GM19324 (cell line): ENCODE measurements around the gene MAPK14.
"Not testable (repeated sequence)": the region's sequence is repeated elsewhere in the genome, so short reads cannot be mapped to it uniquely, and the experiment has no call there.

Experiments used
- ATAC-seq: cut with Tn5 transposase; IDR thresholded peaks from one replicate; pipeline ENCODE4 v1.9.1; 2021; ENCODE audit warnings: mild to moderate bottlenecking, moderate library complexity; ENCODE audit not compliant: unreplicated experiment, low FRiP score

MAPK14 gene

DNA sequence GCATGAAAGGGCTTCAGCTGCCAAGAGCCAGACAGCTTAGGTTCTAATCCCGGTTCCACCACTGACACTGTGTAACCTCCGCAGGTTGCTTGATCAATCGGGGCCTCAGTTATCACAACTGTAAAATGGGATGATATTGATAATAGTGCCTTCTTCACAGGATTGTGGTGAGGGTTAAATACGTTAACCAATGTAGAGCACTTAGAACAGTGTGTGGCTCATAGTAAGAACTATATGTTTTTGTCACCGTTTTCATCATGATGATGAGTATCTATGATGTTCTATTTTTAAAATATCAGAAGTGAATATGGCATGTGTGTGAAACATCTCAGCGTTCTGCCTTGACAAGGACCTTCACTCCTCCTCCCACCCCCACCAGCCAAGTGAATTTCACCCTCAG lies 92.4 kb downstream of the MAPK14 start:
- ATAC-seq = no peak

- no peak for ATAC-seq
Observed at GRCh38 chr6:36120539-36120938, 92.9 kb downstream of the MAPK14 start.

- no peak for ATAC-seq
Observed at GRCh38 chr6:36120979-36121786, 93.6 kb downstream of the MAPK14 start.

DNA sequence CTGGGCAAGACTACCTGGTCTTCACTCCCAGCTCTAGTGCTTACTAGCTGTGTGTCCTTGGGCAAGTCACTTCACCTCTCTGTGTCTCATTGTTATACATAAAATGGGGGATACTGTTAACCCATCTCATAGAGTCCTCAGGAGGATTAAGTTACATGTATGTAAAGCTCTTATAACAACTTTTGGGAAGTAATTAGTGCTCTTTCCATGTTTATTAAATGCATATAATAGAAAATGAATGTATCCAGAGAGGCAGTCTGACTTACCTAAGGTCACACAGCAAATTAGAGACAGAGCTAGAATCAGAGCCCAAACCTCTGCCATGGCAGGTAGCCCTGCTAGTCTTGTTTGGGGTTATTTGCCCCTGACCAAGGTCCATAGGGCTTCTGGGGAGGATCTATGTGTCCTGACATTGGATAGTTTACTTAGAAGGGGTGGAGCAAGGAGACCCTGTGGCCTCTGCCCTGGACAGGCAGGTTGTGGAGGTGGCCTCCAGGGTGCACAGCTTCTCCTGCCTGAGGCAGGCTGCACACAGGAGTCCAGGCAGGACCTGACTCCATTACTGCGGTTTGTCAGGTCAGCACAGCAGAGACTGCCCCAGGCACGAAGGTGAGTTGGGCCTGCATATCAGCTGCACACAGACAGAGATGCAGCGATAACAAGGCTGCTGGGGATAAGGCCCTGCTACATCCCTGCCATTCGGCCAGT lies 94.3 kb downstream of the MAPK14 start:
- ATAC-seq = no peak

DNA sequence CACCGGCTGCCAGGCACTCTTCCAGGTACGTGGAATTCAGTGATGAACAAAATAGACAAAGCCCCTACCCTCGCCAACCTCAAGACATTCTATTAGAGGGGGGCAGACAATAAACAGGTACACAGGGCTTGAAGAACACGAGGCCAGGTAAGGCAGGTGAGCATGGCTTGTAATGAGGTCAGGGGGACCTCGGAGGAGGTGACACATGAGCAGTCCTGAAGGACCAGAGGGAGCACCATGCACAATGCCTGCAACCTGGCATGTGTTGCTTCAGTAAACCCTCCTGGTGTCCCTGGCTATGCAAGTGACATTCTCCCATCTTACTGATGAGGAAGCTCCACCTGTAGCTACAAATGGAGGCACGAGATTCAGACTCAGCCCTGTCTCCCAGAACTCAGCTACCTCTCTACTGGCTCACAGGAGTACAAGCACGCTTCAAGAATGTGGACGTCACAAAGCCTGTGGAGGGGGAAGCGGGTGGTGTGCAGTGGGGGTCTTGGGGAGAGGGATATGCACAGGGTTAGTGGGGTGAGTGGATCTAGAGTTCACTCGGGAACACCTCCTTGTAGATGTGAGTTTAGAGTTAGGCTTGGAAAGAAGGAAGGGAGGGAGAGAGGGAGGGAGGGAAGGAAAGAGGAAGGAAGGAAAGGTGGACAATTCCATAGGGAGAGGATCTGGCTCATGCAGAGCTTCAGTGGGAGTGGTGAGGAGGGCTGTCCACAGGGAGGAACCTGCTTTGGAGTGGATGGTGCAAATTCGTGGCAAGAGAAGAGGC lies 95.1 kb downstream of the MAPK14 start:
- ATAC-seq = no peak

DNA sequence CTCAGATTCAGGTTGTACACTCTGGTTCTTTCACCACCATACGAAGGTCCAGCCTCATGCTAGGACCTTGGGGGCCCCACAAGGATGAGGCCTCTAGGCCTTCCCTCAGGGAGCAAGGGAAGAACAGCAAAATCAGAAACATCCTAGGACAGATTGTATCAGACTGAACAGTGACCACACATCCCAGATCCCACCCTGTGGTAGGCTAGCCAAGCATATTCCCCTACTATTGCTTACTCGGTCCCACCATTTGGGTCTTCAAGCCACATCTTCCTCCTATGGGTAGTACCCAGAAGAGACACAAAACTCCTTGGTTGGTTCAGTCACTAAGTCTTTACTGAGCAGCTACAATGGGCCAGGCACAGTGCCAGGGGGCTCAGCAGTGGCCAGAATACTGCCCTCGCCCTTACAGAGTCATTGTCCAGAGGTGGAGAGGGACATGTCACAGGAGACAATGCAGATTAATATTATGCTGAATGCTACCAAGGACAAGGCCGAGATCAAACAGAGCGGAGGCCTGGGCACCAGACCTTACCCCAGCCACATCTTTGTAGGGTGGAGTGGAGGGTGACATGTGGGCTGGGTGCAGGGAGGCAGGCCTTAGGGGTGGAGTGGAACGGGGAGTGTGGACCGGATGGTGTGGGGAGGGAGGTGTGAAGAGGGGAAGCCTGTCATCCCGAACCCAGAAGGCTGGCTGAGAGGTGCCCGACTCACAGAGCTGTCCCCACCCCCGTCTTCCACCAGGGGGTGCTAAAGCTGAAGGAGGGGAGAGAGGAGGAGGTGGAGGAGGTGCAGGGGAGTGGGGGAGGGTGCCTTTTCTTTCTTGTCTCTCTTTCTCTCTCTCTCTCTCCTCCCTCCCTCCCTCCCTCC lies 95.9 kb downstream of the MAPK14 start:
- no peak for ATAC-seq

- ATAC-seq = not testable (repeated sequence)
Observed at GRCh38 chr6:36124346-36124745, 96.7 kb downstream of the MAPK14 start.

DNA sequence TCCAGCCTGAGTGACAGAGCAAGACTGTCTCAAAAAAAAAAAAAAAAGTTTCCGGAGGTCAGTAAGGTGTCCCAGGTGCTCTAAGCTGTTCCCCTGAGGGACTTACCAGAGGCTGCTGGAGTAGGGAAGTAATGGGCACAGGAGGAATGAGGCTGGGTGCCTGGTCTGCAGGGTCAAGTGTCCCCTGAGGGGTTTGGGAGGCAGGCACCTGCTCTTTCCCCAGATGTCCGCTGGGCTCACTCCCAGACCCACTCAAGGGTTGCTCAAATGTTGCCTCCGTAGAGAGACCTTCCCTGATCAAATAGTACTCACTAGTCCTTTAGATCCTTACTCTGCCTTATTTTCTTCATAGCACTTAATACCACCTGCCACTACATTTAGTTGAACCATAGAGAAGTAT lies 97.3 kb downstream of the MAPK14 start:
- no peak for ATAC-seq

DNA sequence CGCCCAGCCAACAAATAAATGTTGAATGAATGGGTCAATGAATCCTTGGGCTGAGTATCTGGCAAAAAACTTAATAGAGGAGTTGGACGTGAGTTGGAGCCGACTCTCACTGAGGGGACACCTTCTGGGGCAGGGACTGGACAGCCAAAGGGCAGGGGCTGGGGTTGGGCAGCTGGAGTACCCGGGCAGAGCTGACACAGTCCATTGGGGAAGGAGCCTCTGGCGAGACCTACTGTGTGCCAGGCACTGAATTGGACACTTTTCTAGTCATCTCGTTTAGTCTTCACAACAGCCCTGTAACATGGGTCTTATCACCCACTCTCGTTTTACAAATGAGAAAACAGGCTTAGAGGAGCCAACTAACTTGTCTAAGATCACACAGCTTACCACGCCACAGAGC lies 98.0 kb downstream of the MAPK14 start:
- no peak for ATAC-seq

DNA sequence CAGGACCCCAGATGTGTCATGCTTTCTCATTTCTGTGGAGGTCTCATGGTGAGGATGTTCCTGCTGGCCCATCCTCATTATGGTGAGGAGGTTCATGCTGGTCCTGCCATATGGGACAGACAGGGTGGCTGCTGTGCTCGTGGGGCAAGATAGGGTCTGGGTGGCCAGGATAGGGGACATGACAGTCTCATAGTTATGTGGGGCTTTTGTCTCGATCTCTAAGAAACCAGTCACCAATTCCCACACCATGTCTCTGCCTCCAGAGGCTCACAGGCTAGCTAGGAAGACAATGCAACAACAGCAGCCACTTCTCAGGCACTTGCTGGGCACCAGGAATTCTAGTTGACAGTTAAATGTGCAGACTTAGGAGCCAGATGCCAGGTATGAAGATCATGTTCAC lies 98.5 kb downstream of the MAPK14 start:
- no peak for ATAC-seq

DNA sequence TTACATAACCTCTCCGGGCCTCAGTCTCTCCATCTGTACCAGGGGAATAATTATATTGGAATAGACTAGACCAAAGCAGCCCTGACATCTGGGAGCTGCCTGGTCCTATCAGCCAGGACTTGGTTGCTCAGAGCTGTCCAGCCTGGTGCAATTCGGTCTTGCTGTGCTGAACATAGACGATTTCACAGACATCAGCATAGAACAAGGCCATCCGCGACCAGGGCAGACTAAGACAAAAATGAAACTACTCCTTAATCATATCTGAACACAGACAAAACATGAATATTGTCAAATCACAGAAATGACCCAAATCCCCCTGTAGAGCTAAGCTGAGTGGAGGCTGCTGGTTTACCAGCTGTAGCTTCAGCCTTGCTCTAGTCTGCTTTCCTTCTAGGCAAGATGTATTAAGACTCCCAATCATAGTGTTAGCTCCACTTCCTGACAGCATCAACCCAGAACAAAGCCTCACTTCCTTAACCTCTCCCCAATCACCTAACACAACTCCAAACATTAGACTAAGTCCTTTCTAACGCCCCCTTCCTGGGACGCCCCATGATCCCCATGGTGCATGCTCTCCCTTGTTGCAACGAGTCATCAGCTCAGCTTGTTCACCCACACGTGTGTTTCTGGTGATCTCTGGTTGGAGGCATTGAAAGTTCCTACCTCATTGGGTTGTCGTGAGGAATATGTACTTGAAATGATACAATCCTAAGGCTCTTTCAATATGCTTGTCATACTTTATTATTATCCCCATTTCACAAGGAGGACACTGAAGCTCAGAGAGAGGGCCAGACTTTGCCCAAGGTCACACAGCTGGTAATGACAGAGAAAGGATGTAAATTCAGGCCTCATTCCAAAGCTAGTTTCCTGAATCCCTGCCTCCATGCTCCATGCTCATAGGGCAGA lies 99.2 kb downstream of the MAPK14 start:
- no peak for ATAC-seq

GRCh38 chr6:36127462-36128016 lies 99.9 kb downstream of the MAPK14 start:
- no peak for ATAC-seq

DNA sequence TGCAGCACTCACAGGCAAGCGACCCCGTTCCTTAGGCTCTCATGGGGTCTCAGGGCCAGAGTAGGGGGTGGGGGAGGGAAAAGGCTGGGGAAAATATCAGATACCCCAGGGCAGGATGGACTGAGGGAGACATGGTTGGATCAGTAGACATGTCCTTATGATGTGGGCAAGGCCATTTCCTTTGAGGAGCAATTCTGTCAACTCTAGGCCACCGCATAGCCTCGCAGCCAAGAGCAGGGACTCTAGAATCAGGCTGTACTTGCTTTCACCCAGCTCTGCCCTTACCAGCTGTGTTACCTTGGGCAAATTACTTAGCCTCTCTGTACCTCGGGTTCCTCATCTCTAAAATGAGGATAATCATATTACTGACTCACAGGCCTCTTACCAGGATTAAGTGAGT lies 100.5 kb downstream of the MAPK14 start:
- no peak for ATAC-seq

GRCh38 chr6:36128793-36129192 lies 101.2 kb downstream of the MAPK14 start:
- ATAC-seq = no peak

DNA sequence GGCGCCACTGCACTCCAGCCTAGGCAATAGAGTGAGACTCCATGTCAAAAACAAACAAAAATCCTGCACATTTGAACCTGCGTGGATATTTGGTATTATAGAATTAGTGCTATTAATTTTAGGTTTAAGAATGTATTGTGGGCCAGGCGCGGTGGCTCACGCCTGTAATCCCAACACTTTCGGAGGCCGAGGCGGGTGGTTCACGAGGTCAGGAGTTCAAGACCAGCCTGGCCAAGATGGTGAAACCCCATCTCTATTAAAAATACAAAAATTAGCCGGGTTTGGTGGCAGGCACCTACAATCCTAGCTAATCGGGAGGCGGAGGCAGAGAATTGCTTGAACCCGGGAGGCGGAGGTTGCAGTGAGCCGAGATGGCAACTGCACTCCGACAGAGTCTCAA lies 101.7 kb downstream of the MAPK14 start:
- not testable (repeated sequence) for ATAC-seq

- no peak for ATAC-seq
Observed at GRCh38 chr6:36129941-36130666, 102.5 kb downstream of the MAPK14 start, which contains the start of gene MAPK13. TSS of gene MAPK13 (plus strand) at chr6:36130513. CDS start at chr6:36130583, 70 bp downstream.

GRCh38 chr6:36130667-36131510 lies 103.3 kb downstream of the MAPK14 start:
- no peak for ATAC-seq
